Measurements from ENCODE around the gene S1PR4.
A peak's percentile ranks its signal among the peaks of the same experiment; 100 is the strongest.
"Not testable (repeated sequence)": the region's sequence is repeated elsewhere in the genome, so short reads cannot be mapped to it uniquely, and the experiment has no call there.

Gene S1PR4

DNA sequence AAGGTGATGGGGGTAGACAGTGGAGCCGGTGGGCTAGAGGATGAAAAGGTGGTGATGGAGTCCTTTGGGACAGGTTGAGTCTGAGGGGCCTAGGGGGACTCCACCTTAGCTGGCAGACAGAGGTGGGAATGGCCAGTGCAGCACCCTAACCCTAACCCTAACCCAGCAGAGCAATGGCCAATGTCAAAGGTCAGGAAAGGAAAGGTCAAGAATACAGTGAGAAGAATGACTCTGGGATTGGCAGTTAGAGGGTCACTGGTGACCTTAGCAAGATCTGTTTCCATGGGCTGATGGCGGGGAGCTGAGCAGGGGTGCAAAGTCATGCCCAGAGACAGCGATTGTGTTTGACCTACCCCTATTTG lies 26.2 kb upstream of the S1PR4 start:
- DNase-seq: no peak

DNA sequence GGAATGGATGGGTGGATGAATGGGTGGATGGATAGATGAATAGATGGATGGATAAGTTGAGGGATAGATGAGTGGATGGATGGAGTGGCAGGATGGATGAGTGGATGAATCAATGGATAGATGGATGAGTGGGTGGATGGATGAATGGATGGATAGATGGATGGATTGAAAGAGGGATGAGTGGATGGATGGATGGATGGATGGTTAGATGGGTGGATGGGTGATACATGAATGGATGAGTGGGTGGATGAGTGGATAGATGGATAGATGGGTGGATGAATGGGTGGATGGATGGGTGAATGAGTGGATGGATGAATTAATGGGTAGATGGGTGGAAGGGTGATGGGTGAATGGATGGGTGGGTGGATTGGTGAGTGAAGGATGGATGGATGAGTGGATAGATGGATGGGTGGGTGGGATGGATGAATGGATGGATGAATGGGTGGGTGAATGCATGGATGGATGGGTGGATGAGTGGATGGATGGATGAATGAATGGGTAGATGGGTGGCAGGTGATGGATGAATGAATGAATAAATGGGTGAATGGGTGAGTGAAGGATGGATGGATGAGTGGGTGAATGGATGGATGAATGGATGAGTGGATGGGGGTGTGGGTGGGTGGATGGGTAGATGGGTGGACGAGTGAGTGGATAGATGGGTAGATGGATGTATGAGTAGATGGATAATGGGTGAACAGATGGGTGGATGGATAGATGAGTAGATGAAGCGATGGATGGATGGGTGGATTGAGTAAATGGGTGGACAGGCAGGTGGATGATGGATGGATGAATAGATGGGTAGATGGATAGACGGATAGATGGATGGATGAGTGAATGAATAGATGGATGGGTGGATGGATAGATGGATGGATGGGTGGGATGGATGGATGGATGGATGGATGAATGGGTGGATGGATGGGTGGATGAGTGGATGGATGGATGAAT lies 25.0 kb upstream of the S1PR4 start:
- no peak for DNase-seq

DNA sequence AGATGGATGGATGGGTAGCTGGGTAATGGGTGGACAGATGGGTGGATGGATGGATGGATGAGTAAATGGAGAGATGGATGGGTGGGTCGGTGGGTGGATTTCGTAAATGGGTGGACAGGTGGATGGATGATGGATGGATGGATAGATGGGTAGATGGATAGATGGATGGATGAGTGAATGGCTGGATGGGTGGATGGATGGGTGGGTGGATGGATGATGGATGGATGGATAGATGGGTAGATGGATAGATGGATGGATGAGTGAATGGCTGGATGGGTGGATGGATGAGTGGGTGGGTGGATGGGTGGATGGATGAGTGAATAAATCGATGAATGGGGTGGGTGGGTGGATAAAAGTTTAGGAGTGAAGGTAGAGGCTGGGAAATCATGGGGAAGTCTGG lies 24.1 kb upstream of the S1PR4 start:
- DNase-seq: not testable (repeated sequence)

DNA sequence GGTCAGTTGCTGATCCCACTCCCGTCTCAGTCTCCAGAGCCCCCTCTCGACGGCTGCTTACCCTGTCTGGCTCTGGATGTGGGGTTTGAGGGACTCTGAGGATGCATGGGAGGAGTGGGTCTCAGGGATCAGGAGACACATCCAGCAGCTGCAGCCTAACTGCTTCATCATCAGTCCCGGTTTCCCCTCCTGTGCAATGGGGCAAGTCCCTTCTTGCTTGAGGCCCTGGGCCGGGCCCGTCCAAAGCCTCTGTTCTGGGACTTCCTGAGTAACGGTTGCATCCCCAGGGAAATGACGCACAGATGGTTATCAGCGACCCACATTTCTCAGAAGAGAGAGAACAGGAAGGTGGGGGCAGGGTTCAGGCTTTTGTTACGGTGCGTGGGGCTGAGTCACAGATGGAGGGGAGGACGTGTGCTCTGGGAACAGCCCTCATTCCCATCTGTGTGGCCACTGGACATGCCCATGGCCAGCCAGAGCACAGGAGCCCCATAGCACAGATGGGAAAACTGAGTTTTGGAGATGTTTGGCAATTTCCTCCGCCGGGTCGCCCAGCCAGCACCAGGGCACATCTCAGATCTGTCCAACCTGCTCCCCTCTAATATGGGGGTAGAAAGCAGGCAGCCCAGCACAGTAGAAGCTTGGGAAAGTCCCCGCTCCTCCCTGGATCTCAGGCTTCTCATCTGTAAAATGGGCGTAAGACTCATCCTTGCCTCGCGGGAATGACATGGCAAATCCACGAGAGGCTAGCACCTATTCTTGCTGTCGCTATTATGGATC lies 23.4 kb upstream of the S1PR4 start:
- peak; percentile 98 for DNase-seq

DNA sequence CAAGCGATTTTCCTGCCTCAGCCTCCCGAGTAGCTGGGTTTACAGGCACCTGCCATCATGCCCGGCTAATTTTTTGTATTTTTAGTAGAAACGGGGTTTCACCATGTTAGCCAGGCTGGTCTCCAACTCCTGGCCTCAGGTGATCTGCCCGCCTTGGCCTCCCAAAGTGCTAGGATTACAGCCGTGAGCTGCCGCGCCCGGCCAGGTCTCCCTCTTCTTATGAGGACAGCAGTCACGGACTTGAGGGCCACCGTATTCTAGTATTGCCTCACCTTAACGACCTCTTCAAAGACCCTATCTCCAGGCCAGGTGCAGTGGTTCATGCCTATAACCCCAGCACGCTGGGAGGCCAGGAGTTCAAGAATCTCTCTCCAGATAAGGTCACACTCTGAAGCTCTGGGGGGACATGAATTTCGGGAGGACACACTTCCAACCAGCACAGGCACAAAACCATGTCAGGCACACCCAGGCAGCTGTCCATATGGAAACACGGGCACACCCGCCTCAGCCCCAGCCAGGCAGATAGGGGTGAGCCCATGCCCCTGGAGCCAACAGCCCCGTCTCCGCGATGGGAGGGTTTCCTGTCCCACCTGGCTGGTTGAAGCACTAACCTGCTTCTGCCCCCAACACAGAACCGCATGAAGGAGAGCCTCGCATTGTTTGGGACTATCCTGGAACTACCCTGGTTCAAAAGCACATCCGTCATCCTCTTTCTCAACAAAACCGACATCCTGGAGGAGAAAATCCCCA lies 21.3 kb upstream of the S1PR4 start:
- no peak for DNase-seq

DNA sequence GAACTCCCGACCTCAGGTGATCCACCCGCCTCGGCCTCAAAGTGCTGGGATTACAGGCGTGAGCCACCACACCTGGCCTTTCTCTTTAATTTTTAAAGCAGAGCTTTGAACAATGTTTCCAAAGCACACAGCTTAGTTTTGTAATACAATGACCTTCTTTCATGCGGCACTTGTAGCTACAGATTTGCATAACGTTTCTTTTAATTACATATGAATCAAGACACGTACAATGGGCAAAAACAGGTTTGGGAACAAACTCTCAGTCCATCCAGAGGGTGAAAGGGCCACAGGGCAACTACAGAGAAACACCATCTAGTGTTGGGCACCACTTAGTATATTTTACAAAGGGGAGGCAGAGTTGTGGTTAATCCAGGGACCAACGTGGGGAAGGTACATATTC lies 19.0 kb upstream of the S1PR4 start:
- no peak for DNase-seq

DNA sequence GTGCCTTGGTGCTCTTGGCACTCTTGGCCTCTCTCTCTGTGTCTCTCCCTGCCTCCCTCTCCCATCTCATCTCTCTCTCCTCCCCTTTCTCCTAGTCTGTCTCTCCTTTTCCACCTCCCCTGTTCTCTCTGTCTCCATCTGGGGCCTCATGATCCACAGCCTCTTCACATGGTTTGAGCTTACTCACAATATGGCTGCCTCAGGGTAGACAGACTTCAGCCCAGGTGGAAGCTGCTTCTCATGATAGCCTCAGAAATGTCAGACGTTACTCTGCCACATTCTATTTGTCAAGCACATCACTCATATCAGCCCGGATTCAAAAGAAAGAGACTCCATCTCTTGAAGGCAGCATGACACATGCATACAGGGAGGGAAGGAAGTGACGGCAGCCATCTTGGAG lies 18.4 kb upstream of the S1PR4 start:
- DNase-seq: no peak

DNA sequence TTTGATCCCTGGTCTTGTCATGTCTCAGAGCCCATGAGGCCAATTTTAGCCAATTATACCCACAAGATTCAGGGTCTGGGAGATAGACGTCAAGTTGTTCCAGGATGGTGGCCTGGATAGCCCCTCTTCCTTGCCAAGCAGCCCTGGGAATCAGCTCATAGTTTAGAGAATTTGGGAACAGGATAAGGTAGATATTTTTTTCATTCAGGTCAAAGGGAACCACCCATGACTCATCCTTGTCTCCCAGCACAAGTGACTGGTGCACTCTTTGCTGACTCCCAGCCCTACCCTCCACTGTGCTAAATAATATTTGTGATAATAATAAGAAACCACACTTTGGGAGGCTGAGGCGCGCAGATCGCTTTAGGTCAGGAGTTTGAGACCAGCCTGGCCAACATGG lies 17.1 kb upstream of the S1PR4 start:
- DNase-seq: no peak

DNA sequence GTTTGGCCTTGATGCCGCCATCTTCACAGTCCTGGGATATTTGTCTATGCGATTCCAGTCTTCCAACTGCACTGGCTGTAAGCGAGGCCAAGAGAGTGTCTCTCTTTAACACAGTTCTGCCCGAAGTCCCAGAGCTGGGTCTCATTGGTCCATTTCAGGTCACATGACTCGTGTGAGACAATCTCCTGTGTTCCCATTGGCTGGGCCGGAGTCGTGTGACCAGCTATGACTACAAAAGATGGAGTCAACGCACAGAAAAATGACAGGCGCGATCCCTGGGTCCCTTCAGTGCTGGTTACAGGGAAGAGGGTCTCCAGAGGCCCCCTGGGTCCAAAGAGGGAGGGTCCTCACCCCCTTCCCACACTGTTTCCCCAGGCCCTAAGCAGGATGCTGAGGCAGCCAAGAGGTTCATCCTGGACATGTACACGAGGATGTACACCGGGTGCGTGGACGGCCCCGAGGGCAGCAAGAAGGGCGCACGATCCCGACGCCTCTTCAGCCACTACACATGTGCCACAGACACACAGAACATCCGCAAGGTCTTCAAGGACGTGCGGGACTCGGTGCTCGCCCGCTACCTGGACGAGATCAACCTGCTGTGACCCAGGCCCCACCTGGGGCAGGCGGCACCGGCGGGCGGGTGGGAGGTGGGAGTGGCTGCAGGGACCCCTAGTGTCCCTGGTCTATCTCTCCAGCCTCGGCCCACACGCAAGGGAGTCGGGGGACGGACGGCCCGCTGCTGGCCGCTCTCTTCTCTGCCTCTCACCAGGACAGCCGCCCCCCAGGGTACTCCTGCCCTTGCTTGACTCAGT lies 15.9 kb upstream of the S1PR4 start:
- no peak for DNase-seq

DNA sequence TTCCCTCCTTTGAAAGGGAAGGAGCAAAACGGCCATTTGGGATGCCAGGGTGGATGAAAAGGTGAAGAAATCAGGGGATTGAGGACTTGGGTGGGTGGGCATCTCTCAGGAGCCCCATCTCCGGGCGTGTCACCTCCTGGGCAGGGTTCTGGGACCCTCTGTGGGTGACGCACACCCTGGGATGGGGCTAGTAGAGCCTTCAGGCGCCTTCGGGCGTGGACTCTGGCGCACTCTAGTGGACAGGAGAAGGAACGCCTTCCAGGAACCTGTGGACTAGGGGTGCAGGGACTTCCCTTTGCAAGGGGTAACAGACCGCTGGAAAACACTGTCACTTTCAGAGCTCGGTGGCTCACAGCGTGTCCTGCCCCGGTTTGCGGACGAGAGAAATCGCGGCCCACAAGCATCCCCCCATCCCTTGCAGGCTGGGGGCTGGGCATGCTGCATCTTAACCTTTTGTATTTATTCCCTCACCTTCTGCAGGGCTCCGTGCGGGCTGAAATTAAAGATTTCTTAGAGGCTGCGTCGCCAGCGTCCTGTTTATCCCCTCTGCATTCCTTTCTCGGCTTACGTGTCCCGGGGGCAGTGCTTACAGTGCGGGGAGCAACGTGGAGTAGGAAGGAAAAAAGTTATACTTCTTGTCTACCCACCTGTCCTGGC lies 15.2 kb upstream of the S1PR4 start:
- DNase-seq: peak; percentile 47

DNA sequence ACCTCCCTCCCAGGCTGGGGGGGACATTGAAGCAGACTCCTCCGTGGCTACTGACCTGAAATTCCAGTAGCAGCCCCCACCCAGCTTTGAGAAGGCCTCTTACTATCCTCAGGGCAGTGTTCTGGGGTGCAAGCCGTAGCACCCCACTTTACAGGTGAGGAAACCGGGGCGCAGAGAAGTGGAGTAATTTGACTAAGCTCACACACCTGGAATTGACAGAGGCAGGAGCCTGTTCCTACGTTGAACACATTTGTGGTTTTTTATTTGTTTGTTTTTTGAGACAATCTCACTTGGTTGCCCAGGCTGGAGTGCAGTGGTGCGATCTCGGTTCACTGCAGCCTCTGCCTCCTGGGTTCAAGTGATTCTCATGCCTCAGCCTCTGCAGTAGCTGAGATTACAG lies 14.6 kb upstream of the S1PR4 start:
- no peak for DNase-seq

DNA sequence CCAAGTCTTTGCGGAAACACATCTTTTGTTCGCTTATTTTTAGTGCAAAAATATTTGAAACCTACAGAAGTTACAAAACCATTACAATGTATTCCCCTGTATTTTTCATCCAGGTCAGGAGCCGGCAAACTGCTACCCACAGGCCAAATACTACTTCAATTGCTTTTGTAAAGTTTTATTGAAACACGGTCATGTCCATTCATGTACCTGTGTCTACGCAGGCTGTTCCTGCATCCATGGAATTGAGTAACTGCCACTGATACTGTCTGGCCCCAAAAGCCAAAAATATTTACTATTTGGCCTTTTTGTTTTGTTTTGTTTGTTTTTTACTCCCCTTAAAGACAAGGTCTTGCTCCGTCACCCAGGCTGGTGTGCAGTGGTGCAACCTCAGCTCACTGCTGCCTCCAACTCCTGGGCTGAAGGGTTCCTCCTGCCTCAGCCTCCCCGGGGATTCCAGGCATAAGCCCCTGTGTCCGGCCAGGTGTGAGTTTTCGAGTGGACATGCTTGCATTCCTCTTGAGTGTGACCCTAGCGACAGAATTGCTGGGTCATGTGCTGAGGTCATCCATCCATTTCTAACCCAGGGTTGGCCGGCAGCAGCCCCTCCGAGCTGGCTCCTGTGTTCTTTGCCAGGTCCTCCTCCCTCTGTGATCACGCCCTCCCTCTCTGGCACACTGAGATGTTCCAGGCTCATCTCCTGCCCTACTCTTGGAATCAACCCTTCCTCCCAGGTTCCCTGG lies 10.9 kb upstream of the S1PR4 start:
- no peak for DNase-seq

DNA sequence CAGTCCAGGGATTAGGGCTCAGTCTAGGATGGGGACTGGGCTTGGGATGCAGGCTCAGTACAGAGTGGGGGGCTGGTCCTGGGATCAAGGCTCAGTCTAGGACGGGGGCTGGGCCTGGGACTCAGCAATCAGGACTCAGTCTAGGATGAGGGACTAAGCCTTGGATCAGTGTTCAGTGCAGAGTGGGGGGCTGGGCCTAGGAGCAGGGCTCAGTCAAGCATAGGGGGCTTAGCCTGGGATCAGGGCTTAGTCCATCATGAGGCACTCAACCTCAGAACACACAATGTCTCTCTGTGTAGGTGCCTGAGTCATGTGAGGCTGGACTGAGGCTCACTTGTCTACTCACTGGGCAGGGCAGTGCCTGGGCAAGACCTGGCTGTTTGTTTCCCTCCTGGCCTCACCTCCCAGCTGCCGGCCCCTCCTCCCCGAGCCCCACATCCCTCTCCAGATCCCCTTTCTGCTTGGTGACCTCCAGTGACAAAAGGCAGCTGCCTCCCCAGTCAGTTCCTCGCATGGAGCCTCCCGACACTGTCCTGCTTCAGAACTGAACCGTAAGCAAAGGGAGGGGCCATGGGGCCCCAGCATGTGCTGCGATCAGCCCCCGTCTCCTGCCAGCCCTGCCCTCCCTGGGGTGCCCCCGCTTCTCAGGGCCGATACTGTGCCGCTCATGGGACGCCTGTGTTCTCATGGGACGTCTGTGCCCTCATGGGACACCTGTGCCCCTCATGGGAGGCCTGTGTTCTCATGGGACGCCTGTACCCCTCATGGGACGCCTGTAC lies 6.5 kb upstream of the S1PR4 start:
- DNase-seq: no peak

DNA sequence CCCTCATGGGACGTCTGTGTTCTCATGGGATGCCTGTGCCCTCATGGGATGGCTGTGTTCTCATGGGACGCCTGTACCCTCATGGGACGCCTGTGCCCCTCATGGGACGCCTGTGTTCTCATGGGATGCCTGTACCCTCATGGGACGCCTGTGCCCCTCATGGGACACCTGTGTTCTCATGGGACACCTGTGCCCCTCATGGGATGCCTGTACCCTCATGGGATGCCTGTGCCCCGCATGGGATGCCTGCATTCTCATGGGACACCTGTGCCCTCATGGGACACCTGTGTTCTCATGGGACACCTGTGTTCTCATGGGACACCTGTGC lies 5.9 kb upstream of the S1PR4 start:
- DNase-seq: not testable (repeated sequence)

DNA sequence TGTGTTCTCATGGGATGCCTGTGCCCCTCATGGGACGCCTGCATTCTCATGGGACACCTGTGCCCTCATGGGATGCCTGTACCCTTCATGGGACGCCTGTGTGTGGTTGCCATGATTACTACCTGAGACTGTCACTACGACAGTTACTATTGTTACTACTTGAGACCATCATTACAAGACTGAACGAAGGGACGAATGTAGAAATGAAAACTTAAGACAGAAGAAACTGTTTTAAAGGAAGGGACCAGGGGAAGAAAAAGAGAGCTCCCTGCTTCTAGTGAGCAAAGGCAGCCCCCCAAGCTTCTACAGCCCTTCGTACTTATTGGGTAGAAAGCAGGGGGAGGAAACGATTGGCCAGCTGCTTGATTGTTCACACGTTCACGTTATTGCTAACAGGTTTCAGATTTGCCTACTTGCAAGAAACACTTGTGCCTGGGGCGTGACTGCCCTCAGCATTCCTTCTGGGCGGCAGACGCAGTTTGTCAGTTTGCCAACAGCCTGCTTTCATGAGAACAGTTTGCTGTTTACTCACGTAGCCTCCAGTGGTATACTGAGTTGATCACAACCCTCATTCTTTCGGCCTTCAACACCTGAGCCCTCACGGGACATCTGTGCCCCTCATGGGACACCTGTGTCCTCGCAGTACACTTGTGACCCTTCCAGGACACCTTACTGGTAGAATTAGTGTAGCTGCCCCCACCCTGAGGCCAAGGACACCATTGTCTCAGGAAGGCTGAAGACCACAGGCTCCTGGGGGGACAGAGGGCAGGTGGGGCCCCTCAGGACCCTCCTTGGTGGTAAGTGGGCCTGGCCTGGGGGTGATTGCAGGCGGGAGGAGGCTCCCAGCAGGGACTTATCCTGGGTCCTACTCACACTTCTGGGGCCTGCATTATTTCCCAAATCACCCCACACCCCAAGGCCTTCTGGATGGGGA lies 2.5 kb upstream of the S1PR4 start:
- peak; percentile 43 for DNase-seq

DNA sequence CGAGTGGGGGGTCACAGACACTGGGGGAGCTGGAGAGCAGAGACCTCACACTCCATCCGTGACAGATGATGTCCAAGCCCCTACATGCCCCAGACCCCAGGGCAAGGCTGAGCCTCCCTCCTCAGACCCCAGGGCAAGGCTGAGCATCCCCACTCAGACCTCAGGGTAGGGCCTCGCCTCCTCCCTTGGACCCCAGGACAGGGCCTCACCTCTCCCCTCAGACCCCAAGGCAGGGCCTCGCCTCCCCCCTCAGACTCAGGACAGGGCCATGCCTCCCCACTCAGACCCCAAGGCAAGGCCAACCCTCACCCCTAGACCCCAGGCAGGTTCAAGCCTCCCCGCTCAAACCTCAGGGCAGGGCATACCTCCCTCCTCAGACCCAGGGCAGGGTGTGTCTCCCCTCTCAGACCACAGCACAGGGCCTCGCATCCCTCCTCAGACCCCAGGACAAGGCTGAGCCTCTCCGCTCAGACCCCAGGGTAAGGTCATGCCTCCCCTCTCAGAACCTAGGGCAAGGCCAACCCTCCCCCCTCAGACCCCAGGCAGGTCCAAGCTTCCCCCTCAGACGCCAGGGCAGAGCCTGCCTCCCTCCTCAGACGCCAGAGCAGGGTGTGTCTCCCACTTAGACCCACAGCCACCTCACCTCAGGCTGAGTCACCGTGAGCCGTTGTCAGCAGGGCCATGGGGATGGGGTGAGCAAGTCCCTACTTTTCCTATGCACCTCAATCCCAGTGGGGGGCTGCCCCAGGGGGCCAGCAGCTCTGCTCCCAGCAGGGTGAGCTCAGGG lies 1.7 kb upstream of the S1PR4 start:
- DNase-seq: peak; percentile 27

DNA sequence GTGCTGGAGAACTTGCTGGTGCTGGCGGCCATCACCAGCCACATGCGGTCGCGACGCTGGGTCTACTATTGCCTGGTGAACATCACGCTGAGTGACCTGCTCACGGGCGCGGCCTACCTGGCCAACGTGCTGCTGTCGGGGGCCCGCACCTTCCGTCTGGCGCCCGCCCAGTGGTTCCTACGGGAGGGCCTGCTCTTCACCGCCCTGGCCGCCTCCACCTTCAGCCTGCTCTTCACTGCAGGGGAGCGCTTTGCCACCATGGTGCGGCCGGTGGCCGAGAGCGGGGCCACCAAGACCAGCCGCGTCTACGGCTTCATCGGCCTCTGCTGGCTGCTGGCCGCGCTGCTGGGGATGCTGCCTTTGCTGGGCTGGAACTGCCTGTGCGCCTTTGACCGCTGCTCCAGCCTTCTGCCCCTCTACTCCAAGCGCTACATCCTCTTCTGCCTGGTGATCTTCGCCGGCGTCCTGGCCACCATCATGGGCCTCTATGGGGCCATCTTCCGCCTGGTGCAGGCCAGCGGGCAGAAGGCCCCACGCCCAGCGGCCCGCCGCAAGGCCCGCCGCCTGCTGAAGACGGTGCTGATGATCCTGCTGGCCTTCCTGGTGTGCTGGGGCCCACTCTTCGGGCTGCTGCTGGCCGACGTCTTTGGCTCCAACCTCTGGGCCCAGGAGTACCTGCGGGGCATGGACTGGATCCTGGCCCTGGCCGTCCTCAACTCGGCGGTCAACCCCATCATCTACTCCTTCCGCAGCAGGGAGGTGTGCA lies 587 bp downstream of the S1PR4 start:
- DNase-seq: no peak
